Posterior cingulate gyrus (tissue), 11 donors: ENCODE data around the gene KCNJ3.
"Not testable (repeated sequence)": the region's sequence is repeated elsewhere in the genome, so short reads cannot be mapped to it uniquely, and the experiment has no call there.

ENCODE experiments used
- DNase-seq, 10 donors: peaks; one replicate each; pipeline versions ENCODE4 v3.0.0 to v3.0.0-alpha.2; 2020 to 2021; ENCODE audit warnings: mixed read lengths in 3 of 10
- intact Hi-C: fragments of 100-400 bp; cut with DNase I; formaldehyde crosslinking; loops from one replicate; pipeline ENCODE4 v1.15.1; 2023

KCNJ3 gene

DNA sequence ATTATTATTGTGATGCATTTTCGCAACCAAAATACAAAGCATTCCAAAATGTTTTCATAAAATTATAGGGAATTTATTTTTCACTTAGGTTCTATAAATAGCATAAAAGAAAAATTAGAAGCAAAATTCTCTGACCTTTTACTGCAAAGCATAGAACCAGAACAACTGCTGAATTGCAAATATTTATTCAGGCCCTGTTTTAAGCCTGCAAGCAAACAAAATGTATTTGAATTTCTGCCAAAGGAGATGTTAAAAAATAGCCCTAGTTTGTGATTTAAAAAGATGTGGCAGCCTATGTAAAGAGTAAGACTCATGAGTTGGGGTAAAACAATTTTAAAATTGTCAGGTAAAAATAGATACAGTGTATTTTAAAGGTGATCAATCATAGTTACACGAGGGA, 138.1 kb downstream of the KCNJ3 start:
- no peak for DNase-seq
- intact Hi-C loops: no loop called here

- DNase-seq: no peak
- intact Hi-C loops: no loop called here
Observed at GRCh38 chr2:154837035-154837434, 138.5 kb downstream of the KCNJ3 start.

DNA sequence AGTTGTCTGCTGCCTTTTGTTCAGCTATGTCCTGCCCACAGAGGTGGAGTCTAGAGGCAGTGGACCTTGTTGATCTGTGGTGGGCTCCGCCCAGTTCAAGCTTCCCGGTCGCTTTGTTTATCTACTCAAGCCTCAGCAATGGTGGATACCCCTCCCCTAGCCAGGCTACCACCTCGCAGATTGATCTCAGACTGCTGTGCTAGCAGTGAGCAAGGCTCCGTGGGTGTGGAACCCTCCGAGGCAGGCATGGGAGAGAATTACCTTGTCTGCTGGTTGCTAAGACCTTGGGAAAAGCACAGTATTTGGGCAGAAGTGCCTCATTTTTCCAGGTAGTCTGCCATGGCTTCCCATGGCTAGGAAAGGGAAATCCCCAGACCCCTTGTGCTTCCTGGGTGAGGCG, 146.0 kb downstream of the KCNJ3 start:
- intact Hi-C loops: no loop called here
- peak in 1 of 10 donors; percentile 62 for DNase-seq

DNA sequence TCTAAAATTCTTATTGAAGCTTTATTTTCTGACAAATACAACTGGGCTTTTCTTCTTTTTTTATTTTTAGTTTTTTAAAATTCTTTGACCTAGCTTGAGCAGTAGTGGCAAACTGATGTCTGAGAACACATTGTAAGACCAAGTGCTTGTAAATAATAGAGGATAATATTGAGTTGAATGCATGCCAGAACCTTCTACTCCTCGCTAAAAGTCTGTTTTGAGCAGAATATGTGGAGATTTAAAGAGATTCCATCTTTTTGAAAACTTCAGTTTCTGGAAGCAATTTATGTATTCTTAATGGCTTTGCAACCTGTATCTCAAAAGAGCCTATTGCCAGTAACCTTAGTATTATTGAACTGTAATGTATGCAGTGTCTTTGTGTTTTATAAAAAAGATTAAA, 148.3 kb downstream of the KCNJ3 start:
- no peak for DNase-seq
- intact Hi-C loops: no loop called here

GRCh38 chr2:154849482-154849881, 151.0 kb downstream of the KCNJ3 start:
- intact Hi-C loops: no loop called here
- DNase-seq: no peak

- no peak for DNase-seq
- intact Hi-C loops: no loop called here
Observed at GRCh38 chr2:154850532-154850931, 152.0 kb downstream of the KCNJ3 start.

DNA sequence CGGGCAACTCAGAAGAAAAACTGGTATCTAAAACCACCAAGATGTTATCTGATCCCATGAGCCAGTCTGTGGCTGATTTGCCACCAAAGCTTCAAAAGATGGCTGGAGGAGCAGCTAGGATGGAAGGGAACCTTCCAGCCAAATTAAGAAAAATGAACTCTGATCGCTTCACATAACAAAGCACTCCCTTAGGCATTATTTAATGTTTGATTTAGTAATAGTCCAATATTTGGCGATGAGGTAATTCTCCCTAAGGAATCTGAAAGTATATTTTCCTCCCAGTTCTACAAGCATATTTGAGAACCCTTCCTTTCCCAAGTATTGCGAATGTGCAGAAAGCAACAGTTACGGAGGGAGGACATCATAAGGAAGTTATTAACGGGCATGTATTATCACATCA, 156.6 kb downstream of the KCNJ3 start:
- no peak for DNase-seq
- intact Hi-C loops: no loop called here

DNA sequence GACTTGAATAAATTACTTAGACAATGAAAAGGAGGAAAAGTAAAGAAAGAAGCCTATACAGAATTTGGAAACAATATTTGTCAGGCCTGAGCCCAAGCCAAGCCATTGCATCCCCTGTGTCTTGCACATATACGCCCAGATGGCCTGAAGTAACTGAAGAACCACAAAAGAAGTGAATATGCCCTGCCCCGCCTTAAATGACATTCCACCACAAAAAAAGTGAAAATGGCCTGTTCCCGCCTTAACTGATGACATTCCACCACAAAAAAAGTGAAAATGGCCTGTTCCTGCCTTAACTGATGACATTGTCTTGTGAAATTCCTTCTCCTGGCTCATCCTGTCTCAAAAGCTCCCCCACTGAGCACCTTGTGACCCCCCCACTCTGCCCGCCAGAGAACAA, 168.7 kb downstream of the KCNJ3 start:
- intact Hi-C loops, DNase-seq: not testable (repeated sequence)

- DNase-seq: no peak
- intact Hi-C loops: no loop called here
Observed at GRCh38 chr2:154875999-154876398, 177.5 kb downstream of the KCNJ3 start.

GRCh38 chr2:154882725-154883124, 184.2 kb downstream of the KCNJ3 start:
- intact Hi-C loops: no loop called here
- DNase-seq: no peak

- intact Hi-C loops: no loop called here
- DNase-seq: peak in 1 of 10 donors; percentile 32
Observed at GRCh38 chr2:154886316-154886715, 187.8 kb downstream of the KCNJ3 start.

DNA sequence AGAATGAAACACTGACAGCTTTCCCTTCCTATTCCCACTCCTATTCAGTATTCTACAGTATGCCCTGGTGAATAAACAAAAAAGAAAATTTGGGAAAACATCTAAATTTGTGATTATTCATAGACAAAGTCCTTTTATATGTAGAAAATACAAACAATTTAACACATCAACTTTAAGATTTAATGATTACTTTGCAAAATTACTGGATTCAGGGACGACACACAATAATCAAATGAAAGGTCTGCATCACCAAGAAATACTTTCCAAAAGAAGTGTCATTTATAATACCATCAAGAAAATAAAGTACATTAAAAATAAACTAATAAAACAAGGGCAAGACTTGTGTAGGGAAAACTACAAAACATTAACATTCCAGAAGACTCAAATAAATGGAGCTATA, 199.8 kb downstream of the KCNJ3 start:
- DNase-seq: no peak
- intact Hi-C loops: no loop called here

GRCh38 chr2:154901063-154901462, 202.6 kb downstream of the KCNJ3 start:
- intact Hi-C loops: no loop called here
- DNase-seq: no peak
